GM12878 (cell line): ENCODE data around the gene ABCC2. TPM values are rescaled to one million over a fixed set of nuclear protein-coding genes. Genes with fewer than 3 reads are reported as not detected.

Source experiments
- ATAC-seq: fragments of 200-7000 bp; cut with Tn5 transposase; 3 replicates; pipeline ENCODE4 v1.9.1; 2020; ENCODE audit warnings: mild to moderate bottlenecking, moderate library complexity
- BruUV-seq: library from RNA; stranded (reverse); fragments of 400-500 nt; replicated peaks from 2 replicates; lab custom pipeline; 2021; lab: Mats Ljungman, UMichigan
- CTCF ChIA-PET: fragments of 300-600 bp; sonication (Branson Sonifier 250); formaldehyde crosslinking; extraction: SDS; loops from one replicate; lab custom pipeline; 2021; ENCODE audit warnings: inconsistent platforms; lab: Yijun Ruan, JAX
- POLR2A ChIA-PET: fragments of 350-600 bp; formaldehyde crosslinking; extraction: SDS; loops from one replicate; lab custom pipeline; 2021; ENCODE audit warnings: inconsistent platforms; lab: Charles Lee
- RAD21 ChIA-PET: fragments of 300-600 bp; sonication (Branson Sonifier 250); formaldehyde crosslinking; loops from one replicate; lab custom pipeline; 2023; ENCODE audit warnings: antibody characterized with exemption; ENCODE audit not compliant: unreplicated experiment; lab: Charles Lee
- SMC1A ChIA-PET: fragments of 300-600 bp; sonication (Branson Sonifier 250); formaldehyde crosslinking; loops from one replicate; lab custom pipeline; 2023; ENCODE audit not compliant: unreplicated experiment, uncharacterized antibody; lab: Charles Lee
- DNase-seq: peaks from one replicate; pipeline ENCODE4 v3.0.0-alpha.2; 2011; ENCODE audit warnings: low read depth, low spot score
- FAIRE-seq: peaks from 3 replicates; lab custom pipeline; 2011; peaks lifted over from hg19 to GRCh38; lab: Jason Lieb, UNC
- H2AFZ ChIP-seq: 2 replicates; pipeline ENCODE4 v1.6.0; 2011; ENCODE audit warnings: low read depth, low read length, control low read depth; ENCODE audit not compliant: control insufficient read depth
- H3K27ac ChIP-seq: 2 replicates; pipeline ENCODE4 v1.5.1; 2011; ENCODE audit warnings: control low read depth; ENCODE audit not compliant: control insufficient read depth, insufficient read depth
- H3K27me3 ChIP-seq, 2 experiments: replicated peaks in 1 of 2; 2 replicates each; pipeline versions ENCODE4 v1.6.0 to v1.6.1; 2011; ENCODE audit warnings: low read length in 1 of 2; ENCODE audit not compliant: control insufficient read depth in 2 of 2, insufficient read depth in 2 of 2
- H3K36me3 ChIP-seq, 2 experiments: 2 replicates each; pipeline ENCODE4 v1.5.1; 2011; ENCODE audit warnings: low read length in 1 of 2; ENCODE audit not compliant: control insufficient read depth in 2 of 2, insufficient read depth in 2 of 2
- H3K4me1 ChIP-seq: 2 replicates; pipeline ENCODE4 v1.6.1; 2011; ENCODE audit warnings: mild to moderate bottlenecking, low read length, moderate library complexity, mixed read lengths; ENCODE audit not compliant: control insufficient read depth, insufficient read depth
- H3K4me2 ChIP-seq: 2 replicates; pipeline ENCODE4 v1.6.0; 2011; ENCODE audit warnings: control low read depth; ENCODE audit not compliant: control insufficient read depth, insufficient read depth
- H3K4me3 ChIP-seq: fragments of 200-600 bp; sonication (generic); 2 replicates; pipeline ENCODE4 v1.5.1; 2016
- H3K79me2 ChIP-seq: 2 replicates; pipeline ENCODE4 v1.6.0; 2011; ENCODE audit warnings: low read length; ENCODE audit not compliant: control insufficient read depth, insufficient read depth
- H3K9ac ChIP-seq: 2 replicates; pipeline ENCODE4 v1.8.0; 2011; ENCODE audit warnings: low read length, control low read depth, mixed read lengths; ENCODE audit not compliant: control insufficient read depth, insufficient read depth
- H3K9me3 ChIP-seq: replicated peaks from 3 replicates; pipeline ENCODE4 v1.5.1; 2011; ENCODE audit warnings: mild to moderate bottlenecking, low read length; ENCODE audit not compliant: control insufficient read depth, insufficient read depth
- H4K20me1 ChIP-seq: 2 replicates; pipeline ENCODE4 v1.6.0; 2011; ENCODE audit not compliant: control insufficient read depth, insufficient read depth
- ATF7 ChIP-seq: fragments of 450-650 bp; IDR thresholded peaks from 2 replicates; pipeline ENCODE4 v1.6.1; 2016; ENCODE audit warnings: low read depth, mild to moderate bottlenecking
- CREB1 ChIP-seq: IDR thresholded peaks from 2 replicates; pipeline ENCODE4 v1.6.1; 2012; ENCODE audit warnings: low read depth, mild to moderate bottlenecking, inconsistent platforms
- EGR1 ChIP-seq, 2 experiments: IDR thresholded peaks; 1 replicate in 1 of 2; 2 replicates in 1 of 2; pipeline ENCODE4 v1.6.1; 2011 to 2012; ENCODE audit warnings: low read depth in 2 of 2, low read length in 2 of 2, borderline replicate concordance in 1 of 2, mild to moderate bottlenecking in 1 of 2, moderate library complexity in 1 of 2
- NFYA ChIP-seq: IDR thresholded peaks from 2 replicates; pipeline ENCODE4 v1.6.1; 2011; ENCODE audit warnings: low read depth, mild to moderate bottlenecking, low read length, improper control_type of control experiment, borderline replicate concordance
- NR2F1 ChIP-seq: fragments of 450-650 bp; conservative IDR thresholded peaks from 2 replicates; pipeline ENCODE4 v1.6.1; 2017; ENCODE audit warnings: mild to moderate bottlenecking
- PML ChIP-seq: IDR thresholded peaks from 2 replicates; pipeline ENCODE4 v1.6.1; 2012; ENCODE audit warnings: low read length, inconsistent platforms
- REST ChIP-seq: IDR thresholded peaks from 2 replicates; pipeline ENCODE4 v1.6.1; 2012; ENCODE audit warnings: mild to moderate bottlenecking, low read depth, low read length
- TBL1XR1 ChIP-seq: IDR thresholded peaks from 2 replicates; pipeline ENCODE4 v1.6.1; 2012; ENCODE audit warnings: low read depth, low read length, improper control_type of control experiment
- ZBTB40 ChIP-seq: fragments of 450-650 bp; IDR thresholded peaks from 2 replicates; pipeline ENCODE4 v1.6.1; 2016; ENCODE audit warnings: mild to moderate bottlenecking, moderate library complexity, borderline replicate concordance
- ZSCAN29 ChIP-seq: fragments of 450-650 bp; IDR thresholded peaks from 2 replicates; pipeline ENCODE4 v1.6.1; 2017; ENCODE audit warnings: mild to moderate bottlenecking, moderate library complexity
- WGBS: methylation state at CpG from one replicate; pipeline ENCODE4 v1.1.6; 2016; ENCODE audit warnings: low lambda C conversion rate; ENCODE audit not compliant: insufficient replicate concordance, insufficient coverage; ENCODE audit errors: missing lambda C conversion rate; 5-methylcytosine and 5-hydroxymethylcytosine counted together
- in situ Hi-C: fragments of 300-500 bp; cut with MboI; formaldehyde crosslinking; loops from 9 replicates; pipeline ENCODE4 v1.14.3; 2018; ENCODE audit warnings: mixed read lengths
- intact Hi-C: fragments of 100-400 bp; cut with micrococcal nuclease; formaldehyde crosslinking; loops from one replicate; pipeline ENCODE4 v1.14.2; 2022; ENCODE audit not compliant: unreplicated experiment
- polyA plus RNA-seq, 11 experiments: library from polyadenylated mRNA; depleted of rRNA in 4 of 11; unstranded in 6 of 11; stranded (reverse) in 5 of 11; fragments of >200 nt; fragmentation: Nextera tagmentation in 4 of 11; fragmentation: Illumina TruSeq in 1 of 11; extraction: Ambion mirVana in 4 of 11; extraction: Trizol in 1 of 11; gene quantifications; 1 replicate in 1 of 11; 2 replicates in 10 of 11; pipeline versions ENCODE4 v1.2.1 to v1.2.3, GENCODE V29; 2011 to 2016; ENCODE audit warnings: inconsistent platforms in 2 of 11, missing spikeins in 2 of 11, low read depth in 1 of 11
- total RNA-seq, 4 experiments: library from RNA; depleted of rRNA in 3 of 4; stranded (reverse); fragments of >200 nt in 3 of 4; fragmentation: Illumina TruSeq in 1 of 4; extraction: Trizol in 1 of 4; gene quantifications; 2 replicates each; pipeline versions ENCODE4 v1.2.1 to v1.2.3, GENCODE V29; 2013 to 2021

ABCC2 gene
- total and polyA plus RNA-seq, 10 of the 15 experiments (the other 5 are each of a cell fraction or from before 2014, with no cell fraction given): 0.02 to 0.95 (median 0.21) TPM

DNA sequence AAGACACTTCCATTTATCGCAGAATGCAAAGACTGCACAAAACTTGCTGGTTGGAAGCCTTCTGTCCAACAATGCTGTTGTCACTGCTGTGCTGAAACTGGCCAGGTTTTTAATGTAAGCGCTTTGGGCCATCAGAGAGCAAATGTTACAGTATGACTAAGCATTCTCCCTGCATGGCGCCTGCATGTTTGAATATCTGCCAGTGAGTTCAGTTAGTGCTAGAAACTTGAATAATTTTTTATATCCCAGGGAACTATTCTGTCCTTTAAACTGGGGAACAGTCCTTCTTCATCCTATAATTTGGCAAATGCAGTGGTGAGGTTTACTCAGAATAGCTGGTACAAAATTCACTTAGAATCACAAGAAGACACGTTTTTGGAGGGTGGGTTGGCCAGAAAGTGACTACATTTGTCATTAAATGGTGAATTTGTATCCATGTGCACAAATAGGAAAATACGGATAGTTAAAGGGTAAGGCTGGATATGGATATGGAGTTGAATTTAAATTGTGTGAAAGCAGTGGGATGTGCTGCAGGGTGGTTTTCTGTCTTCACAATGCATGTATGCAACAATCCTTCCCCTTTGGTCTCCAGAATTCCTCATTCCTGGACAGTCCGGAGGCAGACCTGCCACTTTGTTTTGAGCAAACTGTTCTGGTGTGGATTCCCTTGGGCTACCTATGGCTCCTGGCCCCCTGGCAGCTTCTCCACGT lies 1.7 kb downstream of the ABCC2 start:
- DNase-seq (no peak), ATAC-seq (no peak), FAIRE-seq (no peak)
- BruUV-seq: no TSS peak
- WGBS: 48% methylated on average over 7 of the region's 7 CpGs
- H3K27me3 ChIP-seq: no peaks in the 10 kb centered on the region
- H2AFZ ChIP-seq: no peak overlapping the region
- H3K4me2 ChIP-seq: no peak overlapping the region
- H3K36me3 ChIP-seq: no peaks in the 10 kb centered on the region
- RAD21 ChIA-PET: no interaction called here
- no peaks in the 10 kb centered on the region for H3K79me2 ChIP-seq
- no peaks in the 10 kb centered on the region for H4K20me1 ChIP-seq
- H3K27ac ChIP-seq: no peak overlapping the region
- H3K9me3 ChIP-seq: no peaks in the 10 kb centered on the region; the same call in 2 of the 3 replicates
- SMC1A ChIA-PET: interaction anchor here (1.1 kb wide), 1 partner anchor 15 kb away, joined by 3 read pairs; no protein-coding TSS in a partner anchor
- intact Hi-C loops: no loop called here
- CTCF ChIA-PET: no interaction called here
- POLR2A ChIA-PET: no interaction called here
- no peak overlapping the region for H3K4me3 ChIP-seq
- in situ Hi-C loops: no loop called here
- H3K9ac ChIP-seq: no peak overlapping the region
- H3K4me1 ChIP-seq: no peaks in the 10 kb centered on the region
- no peak for TF ChIP-seq ZSCAN29
- TF ChIP-seq ATF7: no peak
- TF ChIP-seq EGR1 (IDR thresholded peaks at IDR 0.05; ENCODE audit: borderline replicate concordance in 1 of 2, low read depth in 2 of 2, low read length in 2 of 2): no peak
- no peak for TF ChIP-seq CREB1
- no peak for TF ChIP-seq ZBTB40
- no peak for TF ChIP-seq NR2F1
- no peak for TF ChIP-seq NFYA
- no peak for TF ChIP-seq TBL1XR1
- no peak for TF ChIP-seq REST
- TF ChIP-seq PML: no peak
